ENCODE data around the gene GRPEL1. TPM values are rescaled to one million over a fixed set of nuclear protein-coding genes. Genes with fewer than 3 reads are reported as not detected.

Gene GRPEL1
- polyA plus RNA-seq, 1 of the 3 experiments (the other 2 are of a cell fraction): 29.8 TPM

- POLR2A ChIA-PET: interaction anchor here (1.9 kb wide), 1 partner anchor 26 kb away, joined by 14 read pairs; the partner anchor contains the start of gene GRPEL1
- peak overlapping the region; percentile 84 to 85 for H3K4me3 ChIP-seq (ENCODE audit: low read depth in 2 of 2, low read length in 1 of 2)
- H3K4me1 ChIP-seq (ENCODE audit: control insufficient read depth in 1 of 2, insufficient read depth in 2 of 2, low read depth in 1 of 2, low read length in 1 of 2): peaks cover 17 to 29% of the 10 kb centered on the region in 2 experiments
- H3K79me2 ChIP-seq (ENCODE audit: insufficient read depth): peaks cover 40% of the 10 kb centered on the region
- H3K9me2 ChIP-seq: no peaks in the 10 kb centered on the region
- no peak for DNase-seq
- CTCF ChIA-PET: interaction anchor here (0.7 to 6.1 kb wide), 9 partner anchors 11 to 69 kb away, joined by 3 to 80 read pairs (median 9); partner anchors contain the start of gene GRPEL1
- TF ChIP-seq SMC3 (IDR thresholded peaks at IDR 0.05; ENCODE audit: low read depth, low read length) (no peak), RCOR1 (IDR thresholded peaks at IDR 0.05; ENCODE audit: low read length) (no peak), POLR2AphosphoS5 (IDR thresholded peaks at IDR 0.05; ENCODE audit: low read depth, low read length) (no peak), TAF1 (IDR thresholded peaks at IDR 0.05; ENCODE audit: borderline replicate concordance, low read depth, low read length) (no peak), CTCF (IDR thresholded peaks at IDR 0.05) (no peak), RXRA (IDR thresholded peaks at IDR 0.05; ENCODE audit: borderline replicate concordance, low read depth) (no peak), TCF12 (IDR thresholded peaks at IDR 0.05) (no peak), ZBTB33 (IDR thresholded peaks at IDR 0.05; ENCODE audit: borderline replicate concordance, low read depth) (no peak), FOXJ3 (CRISPR knock-in tag; IDR thresholded peaks at IDR 0.05) (no peak), GATA2 (CRISPR knock-in tag; IDR thresholded peaks at IDR 0.05) (no peak)
- H3K27me3 ChIP-seq (ENCODE audit: insufficient read depth): no peaks in the 10 kb centered on the region
- no peaks in the 10 kb centered on the region for H3K36me3 ChIP-seq (replicated peaks in 1 of 2; ENCODE audit: control insufficient read depth in 1 of 2, insufficient read depth in 2 of 2, low read length in 1 of 2)
- H3K9me3 ChIP-seq: no peaks in the 10 kb centered on the region
- peak overlapping the region; percentile 100 for H3K4me2 ChIP-seq
- H3K27ac ChIP-seq (ENCODE audit: low read depth in 2 of 2, low read length in 1 of 2): peak overlapping the region; percentile 8 to 88; a peak in 2 of 4 replicates
- WGBS (ENCODE audit: low lambda C conversion rate): 51% methylated on average over 33 of the region's 42 CpGs
- peaks cover 28% of the 10 kb centered on the region; the same call in 1 of the 2 replicates for H4K20me1 ChIP-seq (ENCODE audit: insufficient read depth)
- H2AFZ ChIP-seq (ENCODE audit: low read depth): peak overlapping the region; percentile 76
- peak overlapping the region; percentile 86 for H3K9ac ChIP-seq
- H3F3A ChIP-seq (replicated peaks; ENCODE audit: insufficient read depth): peaks cover 9% of the 10 kb centered on the region
These were observed 25.9 kb downstream of the GRPEL1 start for GRCh38 chr4:7041801-7042502.

GRCh38 chr4:7041246-7041645 is 26.6 kb downstream of the GRPEL1 start:
- H3K27me3 ChIP-seq (ENCODE audit: insufficient read depth): no peaks in the 10 kb centered on the region
- H2AFZ ChIP-seq (ENCODE audit: low read depth): no peak overlapping the region
- 93% methylated on average over 18 of the region's 19 CpGs for WGBS (ENCODE audit: low lambda C conversion rate)
- H3F3A ChIP-seq (replicated peaks; ENCODE audit: insufficient read depth): peaks cover 9% of the 10 kb centered on the region
- POLR2A ChIA-PET: no interaction called here
- peak overlapping the region in 1 of 2 experiments; percentile 85; a peak in 2 of 4 replicates for H3K4me3 ChIP-seq (ENCODE audit: low read depth in 2 of 2, low read length in 1 of 2)
- H3K27ac ChIP-seq (ENCODE audit: low read depth in 2 of 2, low read length in 1 of 2): peak overlapping the region in 1 of 2 experiments; percentile 88; a peak in 1 of 4 replicates
- H3K4me2 ChIP-seq: peak overlapping the region; percentile 100
- H3K4me1 ChIP-seq (ENCODE audit: control insufficient read depth in 1 of 2, insufficient read depth in 2 of 2, low read depth in 1 of 2, low read length in 1 of 2): peaks cover 23 to 29% of the 10 kb centered on the region in 2 experiments
- H3K79me2 ChIP-seq (ENCODE audit: insufficient read depth): peaks cover 33% of the 10 kb centered on the region
- CTCF ChIA-PET: interaction anchor here (0.7 to 6.1 kb wide), 3 partner anchors 27 to 68 kb away, joined by 3 to 80 read pairs (median 20); partner anchors contain the start of gene GRPEL1
- no peaks in the 10 kb centered on the region for H3K9me2 ChIP-seq
- TF ChIP-seq RFX5 (IDR thresholded peaks at IDR 0.05; ENCODE audit: low read length) (no peak), MXI1 (IDR thresholded peaks at IDR 0.05; ENCODE audit: low read depth, low read length) (no peak), EP300 (IDR thresholded peaks at IDR 0.05; ENCODE audit: borderline replicate concordance in 1 of 2, low read depth in 1 of 2, low read length in 1 of 2) (no peak), RXRA (IDR thresholded peaks at IDR 0.05; ENCODE audit: borderline replicate concordance, low read depth) (no peak), FOXM1 (IDR thresholded peaks at IDR 0.05; ENCODE audit: low read depth) (no peak), CTCF (IDR thresholded peaks at IDR 0.05) (no peak), EZH2phosphoT487 (IDR thresholded peaks at IDR 0.05; ENCODE audit: borderline replicate concordance, low read depth) (no peak), SIN3A (IDR thresholded peaks at IDR 0.05; ENCODE audit: borderline replicate concordance, low read depth, low read length) (no peak)
- peaks cover 22% of the 10 kb centered on the region; the same call in 1 of the 2 replicates for H4K20me1 ChIP-seq (ENCODE audit: insufficient read depth)
- H3K9ac ChIP-seq: no peak overlapping the region
- no peak for DNase-seq
- no peaks in the 10 kb centered on the region for H3K36me3 ChIP-seq (replicated peaks in 1 of 2; ENCODE audit: control insufficient read depth in 1 of 2, insufficient read depth in 2 of 2, low read length in 1 of 2)
- no peaks in the 10 kb centered on the region for H3K9me3 ChIP-seq

All from SK-N-SH (cell line).